HCT116 (cell line): ENCODE results near the gene SNN.

Experiments used
- CEBPB ChIP-seq: IDR thresholded peaks from 2 replicates; pipeline ENCODE4 v1.6.1; 2012; ENCODE audit warnings: low read depth
- CTCF ChIP-seq, 3 experiments: fragments of 200-600 bp in 1 of 3; sonication (generic) in 1 of 3; IDR thresholded peaks in 2 of 3; conservative IDR thresholded peaks in 1 of 3; 2 replicates each; pipeline ENCODE4 v1.5.1; 2012 to 2017; ENCODE audit warnings: low read depth in 2 of 3, low read length in 2 of 3, antibody characterized with exemption in 1 of 3, borderline replicate concordance in 1 of 3, control low read depth in 1 of 3, mild to moderate bottlenecking in 1 of 3, mixed read lengths in 1 of 3, mixed run types in 1 of 3, moderate library complexity in 1 of 3; ENCODE audit not compliant: insufficient read depth in 1 of 3
- EZH2 ChIP-seq: fragments of 200-600 bp; sonication (generic); IDR thresholded peaks from 2 replicates; pipeline ENCODE4 v1.6.1; 2017; ENCODE audit warnings: antibody characterized with exemption, mixed run types
- EZH2phosphoT487 ChIP-seq: fragments of 200-600 bp; IDR thresholded peaks from 2 replicates; pipeline ENCODE4 v1.6.1; 2018; ENCODE audit warnings: antibody characterized with exemption, borderline replicate concordance
- FOSL1 ChIP-seq: IDR thresholded peaks from 2 replicates; pipeline ENCODE4 v1.6.1; 2012; ENCODE audit warnings: low read depth
- JUND ChIP-seq: IDR thresholded peaks from 2 replicates; pipeline ENCODE4 v1.6.1; 2012
- POLR2A ChIP-seq: IDR thresholded peaks from 2 replicates; pipeline ENCODE4 v1.7.0; 2011; ENCODE audit warnings: borderline replicate concordance; ENCODE audit not compliant: insufficient read depth, insufficient read length; ENCODE audit errors: extremely low read depth
- POLR2AphosphoS5 ChIP-seq: IDR thresholded peaks from 2 replicates; pipeline ENCODE4 v1.6.1; 2011; ENCODE audit warnings: mild to moderate bottlenecking, low read depth, low read length, moderate library complexity
- RAD21 ChIP-seq: IDR thresholded peaks from 2 replicates; pipeline ENCODE4 v1.6.1; 2012; ENCODE audit warnings: low read depth, mild to moderate bottlenecking
- SP1 ChIP-seq: IDR thresholded peaks from 2 replicates; pipeline ENCODE4 v1.6.1; 2012; ENCODE audit warnings: low read depth
- TCF7L2 ChIP-seq: IDR thresholded peaks from 2 replicates; pipeline ENCODE4 v1.7.0; 2011; ENCODE audit warnings: borderline replicate concordance, inconsistent platforms; ENCODE audit not compliant: insufficient read depth, insufficient read length; ENCODE audit errors: extremely low read depth
- YY1 ChIP-seq: IDR thresholded peaks from 2 replicates; pipeline ENCODE4 v1.6.1; 2011; ENCODE audit warnings: low read length, low read depth, moderate library complexity, mild to moderate bottlenecking; ENCODE audit not compliant: insufficient replicate concordance; ENCODE audit errors: extremely low read depth

GRCh38 chr16:11671271-11671670 lies 3.0 kb downstream of the SNN start:
- TF ChIP-seq POLR2A (no peak), CTCF (IDR thresholded peaks at IDR 0.05 in 2 of 3, conservative IDR thresholded peaks at IDR 0.05 in 1 of 3; ENCODE audit: borderline replicate concordance in 1 of 3, insufficient read depth in 1 of 3, low read depth in 2 of 3, low read length in 2 of 3) (no peak), EZH2 (no peak), POLR2AphosphoS5 (no peak), RAD21 (no peak), EZH2phosphoT487 (no peak), CEBPB (no peak), FOSL1 (no peak), SP1 (no peak), YY1 (no peak), JUND (no peak), TCF7L2 (no peak)
